Vagina (tissue), 2 donors: ENCODE results near the gene MPC1. TPM values are rescaled to one million over a fixed set of nuclear protein-coding genes. Genes with fewer than 3 reads are reported as not detected.
"Not testable (repeated sequence)": the region's sequence is repeated elsewhere in the genome, so short reads cannot be mapped to it uniquely, and the experiment has no call there.

Experiments
- DNase-seq, 2 donors: peaks; one replicate each; pipeline ENCODE4 v3.0.0-alpha.2; 2017; ENCODE audit errors: extremely low spot score in 2 of 2
- H3K27ac ChIP-seq: fragments of 200-600 bp; sonication (generic); one replicate; pipeline ENCODE4 v1.5.1; 2019
- H3K27me3 ChIP-seq: fragments of 200-600 bp; sonication (generic); one replicate; pipeline ENCODE4 v1.5.1; 2019
- H3K36me3 ChIP-seq, 2 donors: fragments of 200-600 bp; sonication (generic); one replicate each; pipeline ENCODE4 v1.5.1; 2017 to 2019
- H3K4me1 ChIP-seq: fragments of 200-600 bp; sonication (generic); one replicate; pipeline ENCODE4 v1.5.1; 2019
- H3K4me3 ChIP-seq, 2 donors: fragments of 200-600 bp; sonication (generic); 1 replicate in 1 of 2; 2 replicates in 1 of 2; pipeline ENCODE4 v1.5.1; 2016 to 2019
- H3K9me3 ChIP-seq: fragments of 200-600 bp; sonication (generic); one replicate; pipeline ENCODE4 v1.5.1; 2019
- CTCF ChIP-seq, 3 experiments: fragments of 450-650 bp in 2 of 3; fragments of 200-600 bp in 1 of 3; sonication (generic) in 1 of 3; IDR thresholded peaks; one replicate each; pipeline ENCODE4 v1.5.1; 2017 to 2019; ENCODE audit warnings: antibody characterized with exemption in 3 of 3, mild to moderate bottlenecking in 2 of 3, moderate library complexity in 2 of 3
- POLR2A ChIP-seq, 2 donors: fragments of 450-650 bp; IDR thresholded peaks; one replicate each; pipeline ENCODE4 v1.6.1; 2017; ENCODE audit warnings: antibody characterized with exemption in 2 of 2, mild to moderate bottlenecking in 2 of 2, moderate library complexity in 2 of 2
- POLR2AphosphoS5 ChIP-seq, 2 donors: sonication (generic); formaldehyde crosslinking; IDR thresholded peaks; one replicate each; pipeline ENCODE4 v1.9.0; 2017; ENCODE audit warnings: antibody characterized with exemption in 2 of 2, mild to moderate bottlenecking in 2 of 2, low read depth in 1 of 2; ENCODE audit not compliant: insufficient read depth in 1 of 2
- intact Hi-C: fragments of 100-400 bp; cut with DNase I; formaldehyde crosslinking; loops from one replicate; pipeline ENCODE4 v1.15.1; 2023
- total RNA-seq: library from RNA; depleted of rRNA; stranded (reverse); fragments of >200 nt; gene quantifications from one replicate; pipeline ENCODE4 v1.2.3, GENCODE V29; 2016

Gene MPC1
- total RNA-seq, 1 donor from 2014 or later: 44.0 TPM

GRCh38 chr6:166351715-166352285 is 30.9 kb downstream of the MPC1 start:
- TF ChIP-seq POLR2AphosphoS5 (IDR thresholded peaks at IDR 0.05; ENCODE audit: insufficient read depth in 1 of 2, low read depth in 1 of 2): peak in 1 of 2 donors; percentile 22
- TF ChIP-seq CTCF (IDR thresholded peaks at IDR 0.05): no peak
- Histone ChIP-seq H3K4me3 (no peak overlapping the region), H3K36me3 (no peaks in the 10 kb centered on the region), H3K9me3 (no peaks in the 10 kb centered on the region), H3K27ac (no peak overlapping the region), H3K4me1 (no peaks in the 10 kb centered on the region), H3K27me3 (no peaks in the 10 kb centered on the region)
- intact Hi-C loops: no loop called here
- DNase-seq: no peak

GRCh38 chr6:166348305-166348949 is 34.3 kb downstream of the MPC1 start:
- H3K9me3 ChIP-seq: no peaks in the 10 kb centered on the region
- no peaks in the 10 kb centered on the region for H3K4me1 ChIP-seq
- no peaks in the 10 kb centered on the region for H3K27me3 ChIP-seq
- no peaks in the 10 kb centered on the region for H3K36me3 ChIP-seq
- no peak for DNase-seq
- intact Hi-C loops: no loop called here
- no peak overlapping the region for H3K27ac ChIP-seq
- no peak for TF ChIP-seq POLR2A (IDR thresholded peaks at IDR 0.05)
- TF ChIP-seq POLR2AphosphoS5 (IDR thresholded peaks at IDR 0.05; ENCODE audit: insufficient read depth in 1 of 2, low read depth in 1 of 2): no peak
- TF ChIP-seq CTCF (IDR thresholded peaks at IDR 0.05): no peak
- H3K4me3 ChIP-seq: no peak overlapping the region

- Histone ChIP-seq H3K27me3 (no peaks in the 10 kb centered on the region), H3K4me3 (no peak overlapping the region), H3K36me3 (no peaks in the 10 kb centered on the region), H3K4me1 (no peaks in the 10 kb centered on the region), H3K27ac (no peak overlapping the region), H3K9me3 (no peaks in the 10 kb centered on the region)
- no peak for DNase-seq
- TF ChIP-seq CTCF (IDR thresholded peaks at IDR 0.05): no peak
- TF ChIP-seq POLR2AphosphoS5 (IDR thresholded peaks at IDR 0.05; ENCODE audit: insufficient read depth in 1 of 2, low read depth in 1 of 2): no peak
- TF ChIP-seq POLR2A (IDR thresholded peaks at IDR 0.05): no peak
- intact Hi-C loops: no loop called here
Observed at GRCh38 chr6:166346965-166347364, 35.8 kb downstream of the MPC1 start.

- H3K27ac ChIP-seq: no peak overlapping the region
- TF ChIP-seq CTCF (IDR thresholded peaks at IDR 0.05) (no peak), POLR2AphosphoS5 (IDR thresholded peaks at IDR 0.05; ENCODE audit: insufficient read depth in 1 of 2, low read depth in 1 of 2) (no peak), POLR2A (IDR thresholded peaks at IDR 0.05) (no peak)
- H3K27me3 ChIP-seq: no peaks in the 10 kb centered on the region
- H3K9me3 ChIP-seq: no peaks in the 10 kb centered on the region
- no peaks in the 10 kb centered on the region for H3K36me3 ChIP-seq
- no peak for DNase-seq
- intact Hi-C loops: no loop called here
- peaks cover 4% of the 10 kb centered on the region for H3K4me1 ChIP-seq
- H3K4me3 ChIP-seq: no peak overlapping the region
Observed at GRCh38 chr6:166346449-166346848, 36.3 kb downstream of the MPC1 start.

GRCh38 chr6:166345672-166346071 is 37.1 kb downstream of the MPC1 start:
- H3K36me3 ChIP-seq, H3K27me3 ChIP-seq: not testable (repeated sequence)

GRCh38 chr6:166344921-166345320 is 37.8 kb downstream of the MPC1 start:
- DNase-seq, intact Hi-C loops, H3K36me3 ChIP-seq: not testable (repeated sequence)

More at GRCh38 chr6:166345672-166346071, 37.1 kb downstream of the MPC1 start:
- peaks cover 12% of the 10 kb centered on the region for H3K4me1 ChIP-seq
- H3K27ac ChIP-seq, DNase-seq, intact Hi-C loops, H3K4me3 ChIP-seq, H3K9me3 ChIP-seq: not testable (repeated sequence)

More at GRCh38 chr6:166344921-166345320, 37.8 kb downstream of the MPC1 start:
- H3K4me3 ChIP-seq, H3K27ac ChIP-seq, H3K27me3 ChIP-seq, H3K9me3 ChIP-seq: not testable (repeated sequence)
- H3K4me1 ChIP-seq: peaks cover 20% of the 10 kb centered on the region
